ENCODE measurements around the gene CCDC57. TPM values are rescaled to one million over a fixed set of nuclear protein-coding genes. Genes with fewer than 3 reads are reported as not detected.

Gene CCDC57
- total and polyA plus RNA-seq, 2 experiments from 2014 or later = 15.7 to 29.8 TPM

DNA sequence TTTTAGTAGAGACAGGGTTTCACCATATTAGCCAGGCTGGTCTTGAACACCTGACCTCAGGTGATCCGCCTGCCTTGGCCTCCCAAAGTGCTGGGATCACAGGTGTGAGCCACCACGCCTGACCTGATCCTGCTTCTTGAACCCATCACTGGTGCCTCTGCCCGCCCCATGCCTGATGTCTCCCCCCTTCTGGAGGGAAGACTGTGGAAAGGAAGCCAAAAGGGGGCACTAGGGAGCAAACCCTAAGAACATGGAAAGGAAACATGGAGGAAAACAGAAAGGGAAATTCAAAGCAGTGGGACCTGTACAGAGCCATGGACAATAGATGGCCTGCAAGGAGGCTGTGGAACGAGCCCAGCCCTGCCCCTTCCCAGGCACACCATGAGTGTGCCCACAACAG is 83.5 kb downstream of the CCDC57 start:
- H3K27ac ChIP-seq = no peak overlapping the region
- no peaks in the 10 kb centered on the region for H3K4me1 ChIP-seq (ENCODE audit: insufficient read depth)
- no peaks in the 10 kb centered on the region for H3K79me2 ChIP-seq
- H3K27me3 ChIP-seq = no peaks in the 10 kb centered on the region
- H3K4me2 ChIP-seq = no peak overlapping the region
- no peaks in the 10 kb centered on the region for H4K20me1 ChIP-seq (ENCODE audit: insufficient read depth, poor library complexity, severe bottlenecking)
- no peak for TF ChIP-seq EZH2 (IDR thresholded peaks at IDR 0.05; ENCODE audit: borderline replicate concordance)
- TF ChIP-seq CTCF (IDR thresholded peaks at IDR 0.05; ENCODE audit: poor library complexity) = no peak
- no peak for TF ChIP-seq EZH2phosphoT487 (IDR thresholded peaks at IDR 0.05; ENCODE audit: low read depth, severe bottlenecking, unreplicated experiment)
- no peak overlapping the region for H3K4me3 ChIP-seq
- H3K9me2 ChIP-seq (replicated peaks; ENCODE audit: insufficient read depth) = no peaks in the 10 kb centered on the region
- H3K36me3 ChIP-seq (replicated peaks; ENCODE audit: insufficient read depth, low read depth) = no peaks in the 10 kb centered on the region
- H2AFZ ChIP-seq = no peak overlapping the region
- DNase-seq (ENCODE audit: low spot score) = no peak
- 96% methylated on average over 4 of the region's 4 CpGs for WGBS (ENCODE audit: low lambda C conversion rate, missing lambda C conversion rate)
- H3K9me3 ChIP-seq (ENCODE audit: low read depth) = no peaks in the 10 kb centered on the region

DNA sequence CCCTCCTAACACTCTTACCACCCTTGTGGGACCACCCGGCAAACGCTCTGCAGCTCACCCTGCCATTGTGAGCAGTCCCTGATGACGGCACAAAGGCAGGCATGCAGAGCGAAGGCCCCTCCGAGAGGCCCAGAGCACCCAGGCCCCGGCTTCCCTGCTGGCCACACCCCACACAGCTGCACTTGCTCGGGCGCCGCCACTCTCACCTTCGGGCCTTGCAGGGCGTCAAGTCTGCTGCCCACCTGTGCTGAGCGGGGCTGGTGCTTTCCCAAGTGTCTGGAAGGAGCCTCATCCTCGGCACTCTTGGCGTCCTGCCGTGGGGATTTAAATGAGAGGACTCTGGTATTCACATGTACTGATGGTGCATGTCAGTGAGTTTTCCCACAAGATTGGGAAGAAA is 84.4 kb downstream of the CCDC57 start:
- 86% methylated on average over 15 of the region's 15 CpGs for WGBS (ENCODE audit: low lambda C conversion rate, missing lambda C conversion rate)
- no peaks in the 10 kb centered on the region for H3K36me3 ChIP-seq (replicated peaks; ENCODE audit: insufficient read depth, low read depth)
- H4K20me1 ChIP-seq (ENCODE audit: insufficient read depth, poor library complexity, severe bottlenecking) = no peaks in the 10 kb centered on the region
- H2AFZ ChIP-seq = no peak overlapping the region
- H3K79me2 ChIP-seq = no peaks in the 10 kb centered on the region
- no peak overlapping the region for H3K27ac ChIP-seq
- H3K27me3 ChIP-seq = no peaks in the 10 kb centered on the region
- DNase-seq (ENCODE audit: low spot score) = no peak
- TF ChIP-seq EZH2phosphoT487 (IDR thresholded peaks at IDR 0.05; ENCODE audit: low read depth, severe bottlenecking, unreplicated experiment) (no peak), CTCF (IDR thresholded peaks at IDR 0.05; ENCODE audit: poor library complexity) (no peak), EZH2 (IDR thresholded peaks at IDR 0.05; ENCODE audit: borderline replicate concordance) (no peak)
- no peaks in the 10 kb centered on the region for H3K4me1 ChIP-seq (ENCODE audit: insufficient read depth)
- no peak overlapping the region for H3K4me2 ChIP-seq
- no peaks in the 10 kb centered on the region for H3K9me3 ChIP-seq (ENCODE audit: low read depth)
- H3K4me3 ChIP-seq = no peak overlapping the region
- no peaks in the 10 kb centered on the region for H3K9me2 ChIP-seq (replicated peaks; ENCODE audit: insufficient read depth)

DNA sequence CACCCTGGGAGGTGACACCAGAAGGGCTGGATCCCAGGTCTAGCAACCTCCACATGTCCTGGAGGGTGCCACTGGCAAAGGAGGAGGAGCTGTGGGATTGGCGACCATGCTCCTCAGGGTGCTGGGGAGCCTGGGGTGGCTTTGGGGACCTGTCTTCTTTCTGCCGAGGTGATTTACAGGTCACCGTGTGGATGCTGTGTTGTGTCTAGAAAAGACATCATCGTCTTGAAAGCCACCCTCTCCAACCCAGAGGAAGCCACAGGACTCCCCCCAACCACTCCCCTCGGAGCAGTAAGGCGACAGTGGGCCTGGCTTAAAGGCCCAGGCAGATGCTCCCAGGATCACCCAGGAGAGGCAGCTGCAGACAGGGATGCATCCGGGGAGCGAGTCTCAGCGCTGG is 84.9 kb downstream of the CCDC57 start:
- Histone ChIP-seq H3K4me3 (no peak overlapping the region), H2AFZ (no peak overlapping the region), H3K4me1 (ENCODE audit: insufficient read depth) (no peaks in the 10 kb centered on the region), H4K20me1 (ENCODE audit: insufficient read depth, poor library complexity, severe bottlenecking) (no peaks in the 10 kb centered on the region), H3K79me2 (no peaks in the 10 kb centered on the region), H3K4me2 (no peak overlapping the region), H3K9me2 (replicated peaks; ENCODE audit: insufficient read depth) (no peaks in the 10 kb centered on the region), H3K27me3 (no peaks in the 10 kb centered on the region), H3K27ac (no peak overlapping the region), H3K9me3 (ENCODE audit: low read depth) (no peaks in the 10 kb centered on the region), H3K36me3 (replicated peaks; ENCODE audit: insufficient read depth, low read depth) (no peaks in the 10 kb centered on the region)
- no peak for DNase-seq (ENCODE audit: low spot score)
- WGBS (ENCODE audit: low lambda C conversion rate, missing lambda C conversion rate) = 96% methylated on average over 9 of the region's 9 CpGs
- TF ChIP-seq EZH2 (IDR thresholded peaks at IDR 0.05; ENCODE audit: borderline replicate concordance) (no peak), EZH2phosphoT487 (IDR thresholded peaks at IDR 0.05; ENCODE audit: low read depth, severe bottlenecking, unreplicated experiment) (no peak), CTCF (IDR thresholded peaks at IDR 0.05; ENCODE audit: poor library complexity) (no peak)

- no peak overlapping the region for H3K4me3 ChIP-seq
- DNase-seq (ENCODE audit: low spot score) = no peak
- H3K4me1 ChIP-seq (ENCODE audit: insufficient read depth) = no peaks in the 10 kb centered on the region
- H4K20me1 ChIP-seq (ENCODE audit: insufficient read depth, poor library complexity, severe bottlenecking) = no peaks in the 10 kb centered on the region
- H2AFZ ChIP-seq = no peak overlapping the region
- no peaks in the 10 kb centered on the region for H3K9me3 ChIP-seq (ENCODE audit: low read depth)
- H3K79me2 ChIP-seq = no peaks in the 10 kb centered on the region
- no peaks in the 10 kb centered on the region for H3K27me3 ChIP-seq
- H3K36me3 ChIP-seq (replicated peaks; ENCODE audit: insufficient read depth, low read depth) = no peaks in the 10 kb centered on the region
- WGBS (ENCODE audit: low lambda C conversion rate, missing lambda C conversion rate) = 91% methylated on average over 11 of the region's 11 CpGs
- H3K9me2 ChIP-seq (replicated peaks; ENCODE audit: insufficient read depth) = no peaks in the 10 kb centered on the region
- no peak overlapping the region for H3K27ac ChIP-seq
- H3K4me2 ChIP-seq = no peak overlapping the region
- TF ChIP-seq EZH2phosphoT487 (IDR thresholded peaks at IDR 0.05; ENCODE audit: low read depth, severe bottlenecking, unreplicated experiment) = no peak
- TF ChIP-seq EZH2 (IDR thresholded peaks at IDR 0.05; ENCODE audit: borderline replicate concordance) = no peak
- TF ChIP-seq CTCF (IDR thresholded peaks at IDR 0.05; ENCODE audit: poor library complexity) = no peak
Observed at GRCh38 chr17:82127315-82127595, 85.4 kb downstream of the CCDC57 start.

Measured in hepatocyte (in vitro differentiated cells).